Measurements from ENCODE around the gene ETFBKMT.
"Not testable (repeated sequence)": the region's sequence is repeated elsewhere in the genome, so short reads cannot be mapped to it uniquely, and the experiment has no call there.

DNA sequence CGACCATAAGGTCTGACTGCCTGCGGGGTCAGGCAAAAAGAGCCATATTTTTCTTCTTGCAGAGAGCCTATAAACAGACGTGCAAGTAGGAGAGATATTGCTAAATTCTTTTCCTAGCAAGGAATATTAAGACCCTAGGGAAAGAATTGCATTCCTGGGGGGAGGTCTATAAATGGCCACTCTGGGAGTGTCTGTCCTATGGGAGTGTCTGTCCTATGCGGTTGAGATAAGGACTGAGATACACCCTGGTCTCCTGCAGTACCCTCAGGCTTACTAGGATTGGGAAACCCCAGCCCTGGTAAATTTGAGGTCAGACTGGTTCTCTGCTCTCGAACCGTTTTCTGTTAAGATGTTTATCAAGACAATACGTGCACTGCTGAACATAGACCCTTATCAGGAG, 48.6 kb downstream of the ETFBKMT start:
- not testable (repeated sequence) for TF ChIP-seq CTCF (IDR thresholded peaks at IDR 0.05; ENCODE audit: insufficient read depth, low read depth, low read length); EZH2 (IDR thresholded peaks at IDR 0.05; ENCODE audit: insufficient read depth, low read length)

Measured in astrocyte (in vitro differentiated cells and primary cell).